ENCODE results near the gene CAPZB.

- no peak for TF ChIP-seq CTCF (IDR thresholded peaks at IDR 0.05)
- TF ChIP-seq POLR2A (IDR thresholded peaks at IDR 0.05) = no peak
Measured at GRCh38 chr1:19436716-19437476, 48.4 kb downstream of the CAPZB start.
